HepG2 (cell line): ENCODE results near the gene PPP6R2. TPM values are rescaled to one million over a fixed set of nuclear protein-coding genes. Genes with fewer than 3 reads are reported as not detected.

ENCODE experiments used
- CEBPB ChIP-seq: IDR thresholded peaks from 2 replicates; pipeline ENCODE4 v1.6.1; 2011; ENCODE audit warnings: low read depth, low read length, improper control_type of control experiment, borderline replicate concordance
- NCOA1 ChIP-seq: sonication (generic); formaldehyde crosslinking; IDR thresholded peaks from 2 replicates; pipeline ENCODE4 v1.9.0; 2021; ENCODE audit warnings: missing genetic modification reagents
- UBTF ChIP-seq: sonication (generic); formaldehyde crosslinking; IDR thresholded peaks from 2 replicates; pipeline ENCODE4 v1.4.0; 2020; ENCODE audit warnings: mild to moderate bottlenecking, missing genetic modification reagents
- ZGPAT ChIP-seq: IDR thresholded peaks from 2 replicates; pipeline ENCODE4 v1.6.1; 2016; ENCODE audit warnings: mild to moderate bottlenecking
- ZNF224 ChIP-seq: sonication (generic); formaldehyde crosslinking; IDR thresholded peaks from 2 replicates; pipeline ENCODE4 v1.5.0; 2020; ENCODE audit warnings: mild to moderate bottlenecking, missing genetic modification reagents
- ZNF274 ChIP-seq: sonication (generic); formaldehyde crosslinking; IDR thresholded peaks from 2 replicates; pipeline ENCODE4 v1.5.1; 2020; ENCODE audit warnings: mild to moderate bottlenecking, missing genetic modification reagents
- ZNF331 ChIP-seq: sonication (generic); formaldehyde crosslinking; IDR thresholded peaks from 2 replicates; pipeline ENCODE4 v1.4.0; 2020; ENCODE audit warnings: missing genetic modification reagents
- ZNF616 ChIP-seq: sonication (generic); formaldehyde crosslinking; IDR thresholded peaks from 2 replicates; pipeline ENCODE4 v1.5.0; 2020; ENCODE audit warnings: low read depth, mild to moderate bottlenecking, missing genetic modification reagents
- ZNF713 ChIP-seq: sonication (generic); formaldehyde crosslinking; IDR thresholded peaks from 2 replicates; pipeline ENCODE4 v1.4.0; 2020; ENCODE audit warnings: mild to moderate bottlenecking, missing genetic modification reagents
- ZNF746 ChIP-seq: sonication (generic); formaldehyde crosslinking; IDR thresholded peaks from 2 replicates; pipeline ENCODE4 v1.8.0; 2022; ENCODE audit warnings: mild to moderate bottlenecking, missing genetic modification reagents
- ZNF850 ChIP-seq: sonication (generic); formaldehyde crosslinking; conservative IDR thresholded peaks from 2 replicates; pipeline ENCODE4 v1.9.0; 2021; ENCODE audit warnings: mild to moderate bottlenecking, missing genetic modification reagents
- polyA plus RNA-seq, 8 experiments: library from polyadenylated mRNA; depleted of rRNA in 3 of 8; stranded (reverse) in 7 of 8; unstranded in 1 of 8; fragments of >200 nt; fragmentation: Illumina TruSeq in 4 of 8; extraction: Trizol in 4 of 8; gene quantifications; 2 replicates each; pipeline versions ENCODE4 v1.2.1 to v1.2.3, GENCODE V29; 2011 to 2016; ENCODE audit warnings: low read depth in 4 of 8, missing spikeins in 1 of 8, mixed read lengths in 1 of 8; ENCODE audit not compliant: insufficient read depth in 1 of 8
- total RNA-seq, 5 experiments: library from RNA; depleted of rRNA; stranded (reverse); fragments of >200 nt; fragmentation: Illumina TruSeq; extraction: Trizol; gene quantifications; 2 replicates each; pipeline ENCODE4 v1.2.3, GENCODE V29; 2016; ENCODE audit warnings: low read depth in 1 of 5
- TF ChIP-seq, protein P1 (sequence below): IDR thresholded peaks from 2 replicates; pipeline ENCODE4 v1.6.1; 2018; ENCODE audit warnings: missing genetic modification reagents
- TF ChIP-seq, protein P2 (sequence below): sonication (generic); formaldehyde crosslinking; IDR thresholded peaks from 2 replicates; pipeline ENCODE4 v1.5.1; 2020; ENCODE audit warnings: mild to moderate bottlenecking, moderate library complexity, missing genetic modification reagents
- TF ChIP-seq, protein P3 (sequence below): sonication (generic); formaldehyde crosslinking; IDR thresholded peaks from 2 replicates; pipeline ENCODE4 v1.5.1; 2020; ENCODE audit warnings: missing genetic modification reagents, mild to moderate bottlenecking, borderline replicate concordance
- TF ChIP-seq, protein P4 (sequence below): sonication (generic); formaldehyde crosslinking; IDR thresholded peaks from 2 replicates; pipeline ENCODE4 v1.5.0; 2020; ENCODE audit warnings: mild to moderate bottlenecking, missing genetic modification reagents, moderate library complexity
- TF ChIP-seq, protein P5 (sequence below): sonication (generic); formaldehyde crosslinking; IDR thresholded peaks from 2 replicates; pipeline ENCODE4 v1.4.0; 2020; ENCODE audit warnings: missing genetic modification reagents, mild to moderate bottlenecking, borderline replicate concordance

PPP6R2 gene
- total and polyA plus RNA-seq, 2 of the 13 experiments (the other 11 are each of a cell fraction or from before 2014, with no cell fraction given): 55.0 to 102 TPM

- TF ChIP-seq UBTF (CRISPR knock-in tag): peak; percentile 49; the same call in 1 of the 2 replicates
- TF ChIP-seq, protein P1, sequence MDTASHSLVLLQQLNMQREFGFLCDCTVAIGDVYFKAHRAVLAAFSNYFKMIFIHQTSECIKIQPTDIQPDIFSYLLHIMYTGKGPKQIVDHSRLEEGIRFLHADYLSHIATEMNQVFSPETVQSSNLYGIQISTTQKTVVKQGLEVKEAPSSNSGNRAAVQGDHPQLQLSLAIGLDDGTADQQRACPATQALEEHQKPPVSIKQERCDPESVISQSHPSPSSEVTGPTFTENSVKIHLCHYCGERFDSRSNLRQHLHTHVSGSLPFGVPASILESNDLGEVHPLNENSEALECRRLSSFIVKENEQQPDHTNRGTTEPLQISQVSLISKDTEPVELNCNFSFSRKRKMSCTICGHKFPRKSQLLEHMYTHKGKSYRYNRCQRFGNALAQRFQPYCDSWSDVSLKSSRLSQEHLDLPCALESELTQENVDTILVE (CRISPR knock-in tag): no peak
- TF ChIP-seq, protein P2, sequence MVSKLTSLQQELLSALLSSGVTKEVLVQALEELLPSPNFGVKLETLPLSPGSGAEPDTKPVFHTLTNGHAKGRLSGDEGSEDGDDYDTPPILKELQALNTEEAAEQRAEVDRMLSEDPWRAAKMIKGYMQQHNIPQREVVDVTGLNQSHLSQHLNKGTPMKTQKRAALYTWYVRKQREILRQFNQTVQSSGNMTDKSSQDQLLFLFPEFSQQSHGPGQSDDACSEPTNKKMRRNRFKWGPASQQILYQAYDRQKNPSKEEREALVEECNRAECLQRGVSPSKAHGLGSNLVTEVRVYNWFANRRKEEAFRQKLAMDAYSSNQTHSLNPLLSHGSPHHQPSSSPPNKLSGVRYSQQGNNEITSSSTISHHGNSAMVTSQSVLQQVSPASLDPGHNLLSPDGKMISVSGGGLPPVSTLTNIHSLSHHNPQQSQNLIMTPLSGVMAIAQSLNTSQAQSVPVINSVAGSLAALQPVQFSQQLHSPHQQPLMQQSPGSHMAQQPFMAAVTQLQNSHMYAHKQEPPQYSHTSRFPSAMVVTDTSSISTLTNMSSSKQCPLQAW (CRISPR knock-in tag): no peak
- TF ChIP-seq, protein P3, sequence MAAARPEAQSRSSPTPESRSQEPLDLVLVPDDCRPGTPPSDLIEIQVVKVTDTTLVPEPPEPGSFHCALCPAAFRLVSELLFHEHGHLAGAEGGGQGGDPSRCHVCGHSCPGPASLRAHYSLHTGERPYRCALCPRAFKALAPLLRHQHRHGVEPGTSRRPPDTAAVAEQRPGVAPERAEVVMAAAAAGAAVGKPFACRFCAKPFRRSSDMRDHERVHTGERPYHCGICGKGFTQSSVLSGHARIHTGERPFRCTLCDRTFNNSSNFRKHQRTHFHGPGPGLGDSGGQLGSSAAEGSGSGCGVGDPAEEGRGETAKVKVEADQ (CRISPR knock-in tag): no peak
- peak; percentile 34; the same call in 1 of the 2 replicates for TF ChIP-seq CEBPB
- TF ChIP-seq, protein P4, sequence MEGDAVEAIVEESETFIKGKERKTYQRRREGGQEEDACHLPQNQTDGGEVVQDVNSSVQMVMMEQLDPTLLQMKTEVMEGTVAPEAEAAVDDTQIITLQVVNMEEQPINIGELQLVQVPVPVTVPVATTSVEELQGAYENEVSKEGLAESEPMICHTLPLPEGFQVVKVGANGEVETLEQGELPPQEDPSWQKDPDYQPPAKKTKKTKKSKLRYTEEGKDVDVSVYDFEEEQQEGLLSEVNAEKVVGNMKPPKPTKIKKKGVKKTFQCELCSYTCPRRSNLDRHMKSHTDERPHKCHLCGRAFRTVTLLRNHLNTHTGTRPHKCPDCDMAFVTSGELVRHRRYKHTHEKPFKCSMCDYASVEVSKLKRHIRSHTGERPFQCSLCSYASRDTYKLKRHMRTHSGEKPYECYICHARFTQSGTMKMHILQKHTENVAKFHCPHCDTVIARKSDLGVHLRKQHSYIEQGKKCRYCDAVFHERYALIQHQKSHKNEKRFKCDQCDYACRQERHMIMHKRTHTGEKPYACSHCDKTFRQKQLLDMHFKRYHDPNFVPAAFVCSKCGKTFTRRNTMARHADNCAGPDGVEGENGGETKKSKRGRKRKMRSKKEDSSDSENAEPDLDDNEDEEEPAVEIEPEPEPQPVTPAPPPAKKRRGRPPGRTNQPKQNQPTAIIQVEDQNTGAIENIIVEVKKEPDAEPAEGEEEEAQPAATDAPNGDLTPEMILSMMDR (CRISPR knock-in tag): no peak
- TF ChIP-seq ZNF850 (CRISPR knock-in tag): no peak
- TF ChIP-seq ZNF746 (CRISPR knock-in tag): no peak
- TF ChIP-seq ZNF331 (CRISPR knock-in tag): peak; percentile 11; the same call in 1 of the 2 replicates
- no peak for TF ChIP-seq ZNF713 (CRISPR knock-in tag)
- TF ChIP-seq NCOA1 (CRISPR knock-in tag): no peak
- TF ChIP-seq ZGPAT: no peak
- TF ChIP-seq, protein P5, sequence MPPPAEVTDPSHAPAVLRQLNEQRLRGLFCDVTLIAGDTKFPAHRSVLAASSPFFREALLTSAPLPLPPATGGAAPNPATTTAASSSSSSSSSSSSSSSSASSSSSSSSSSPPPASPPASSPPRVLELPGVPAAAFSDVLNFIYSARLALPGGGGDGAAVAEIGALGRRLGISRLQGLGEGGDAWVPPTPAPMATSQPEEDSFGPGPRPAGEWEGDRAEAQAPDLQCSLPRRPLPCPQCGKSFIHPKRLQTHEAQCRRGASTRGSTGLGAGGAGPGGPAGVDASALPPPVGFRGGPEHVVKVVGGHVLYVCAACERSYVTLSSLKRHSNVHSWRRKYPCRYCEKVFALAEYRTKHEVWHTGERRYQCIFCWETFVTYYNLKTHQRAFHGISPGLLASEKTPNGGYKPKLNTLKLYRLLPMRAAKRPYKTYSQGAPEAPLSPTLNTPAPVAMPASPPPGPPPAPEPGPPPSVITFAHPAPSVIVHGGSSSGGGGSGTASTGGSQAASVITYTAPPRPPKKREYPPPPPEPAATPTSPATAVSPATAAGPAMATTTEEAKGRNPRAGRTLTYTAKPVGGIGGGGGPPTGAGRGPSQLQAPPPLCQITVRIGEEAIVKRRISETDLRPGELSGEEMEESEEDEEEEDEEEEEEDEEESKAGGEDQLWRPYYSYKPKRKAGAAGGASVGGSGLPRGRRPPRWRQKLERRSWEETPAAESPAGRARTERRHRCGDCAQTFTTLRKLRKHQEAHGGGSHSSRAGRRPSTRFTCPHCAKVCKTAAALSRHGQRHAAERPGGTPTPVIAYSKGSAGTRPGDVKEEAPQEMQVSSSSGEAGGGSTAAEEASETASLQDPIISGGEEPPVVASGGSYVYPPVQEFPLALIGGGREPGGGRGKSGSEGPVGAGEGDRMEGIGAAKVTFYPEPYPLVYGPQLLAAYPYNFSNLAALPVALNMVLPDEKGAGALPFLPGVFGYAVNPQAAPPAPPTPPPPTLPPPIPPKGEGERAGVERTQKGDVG (CRISPR knock-in tag): no peak
- no peak for TF ChIP-seq ZNF274
- TF ChIP-seq ZNF616 (CRISPR knock-in tag): no peak
- no peak for TF ChIP-seq ZNF224 (CRISPR knock-in tag)
Measured at GRCh38 chr22:50481440-50482106, 138.4 kb downstream of the PPP6R2 start, which contains the start of gene ADM2 (continued).
